Measurements from ENCODE around the gene HEXIM2. TPM values are rescaled to one million over a fixed set of nuclear protein-coding genes. Genes with fewer than 3 reads are reported as not detected.

The HEXIM2 gene
- total RNA-seq, 6 experiments from 2014 or later, result 4.8 to 9.5 (median 6.2) TPM

- Mint-ChIP-seq H3K9me3 (no peaks in the 10 kb centered on the region), H3K36me3 (ENCODE audit: low read depth) (no peaks in the 10 kb centered on the region; the same call in 1 of the 2 replicates), H3K4me1 (ENCODE audit: low read depth) (peaks cover 17% of the 10 kb centered on the region), H3K4me3 (no peak overlapping the region), H3K27me3 (ENCODE audit: insufficient read depth) (peaks cover 4% of the 10 kb centered on the region), H3K27ac (no peak overlapping the region)
- TF ChIP-seq CTCF (IDR thresholded peaks at IDR 0.05), result no peak
- no peak for DNase-seq
Measured at GRCh38 chr17:45115015-45115625, 46.6 kb upstream of the HEXIM2 start.

DNA sequence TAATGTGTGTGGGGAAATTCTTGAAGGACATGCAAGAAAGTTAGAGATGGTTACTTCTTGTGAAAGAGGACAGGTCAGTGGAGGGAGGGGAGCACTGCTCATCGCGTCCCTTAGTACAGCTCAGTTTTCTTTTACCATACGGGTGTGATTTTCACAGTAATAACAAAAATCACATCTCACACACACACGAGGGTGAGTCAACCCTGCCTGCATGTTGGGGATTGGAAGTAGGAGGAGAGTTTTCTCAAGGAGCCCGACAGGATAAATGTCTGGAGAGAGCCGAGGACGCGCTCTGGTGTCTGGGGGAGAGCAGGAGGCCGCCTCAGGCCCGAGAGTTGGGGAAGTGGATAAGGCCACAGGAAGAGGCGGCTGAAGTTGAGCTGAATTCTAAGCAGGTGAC is 45.8 kb upstream of the HEXIM2 start:
- Mint-ChIP-seq H3K27me3 (ENCODE audit: insufficient read depth) (peaks cover 4% of the 10 kb centered on the region), H3K36me3 (ENCODE audit: low read depth) (no peaks in the 10 kb centered on the region; the same call in 1 of the 2 replicates), H3K4me3 (peak overlapping the region; percentile 10; the same call in 1 of the 2 replicates), H3K9me3 (no peaks in the 10 kb centered on the region), H3K4me1 (ENCODE audit: low read depth) (peaks cover 20% of the 10 kb centered on the region), H3K27ac (peak overlapping the region; percentile 61)
- peak; percentile 62 for DNase-seq
- TF ChIP-seq CTCF (IDR thresholded peaks at IDR 0.05), result no peak

DNA sequence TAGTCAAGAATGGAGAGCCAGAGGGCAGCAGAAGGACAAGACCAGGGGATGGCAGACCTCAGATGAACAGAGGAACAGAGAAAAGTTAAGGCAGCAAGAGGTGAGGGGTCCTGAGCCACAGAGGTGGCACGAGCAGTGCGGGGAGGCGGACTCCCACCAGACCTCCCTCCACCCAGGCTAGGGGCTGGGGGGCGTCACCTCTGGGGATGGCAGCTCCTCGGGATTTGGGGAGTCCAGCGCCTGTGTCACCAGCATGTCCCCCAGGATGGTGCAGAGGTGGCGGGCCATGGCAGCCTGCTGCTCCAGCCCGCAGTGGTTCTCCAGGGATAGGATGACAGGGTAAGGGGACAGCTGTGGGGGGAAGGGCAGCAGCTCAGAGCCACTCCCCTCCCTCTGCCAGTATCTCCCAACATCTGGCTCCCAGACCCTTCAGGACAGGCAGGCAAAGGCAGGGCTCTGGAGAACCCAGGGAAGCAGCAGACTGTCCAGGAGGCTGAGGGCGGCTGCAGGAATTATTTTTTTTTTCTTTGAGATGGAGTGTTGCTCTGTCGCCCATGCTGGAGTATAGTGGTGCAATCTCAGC is 45.1 kb upstream of the HEXIM2 start:
- no peak for DNase-seq
- H3K36me3 Mint-ChIP-seq (ENCODE audit: low read depth), result no peaks in the 10 kb centered on the region; the same call in 1 of the 2 replicates

GRCh38 chr17:45117334-45117733 is 44.3 kb upstream of the HEXIM2 start:
- no peak overlapping the region for H3K4me3 Mint-ChIP-seq

More for the DNA sequence above, 45.1 kb upstream of the HEXIM2 start:
- Mint-ChIP-seq H3K4me1 (ENCODE audit: low read depth) (peaks cover 20% of the 10 kb centered on the region), H3K9me3 (no peaks in the 10 kb centered on the region), H3K27me3 (ENCODE audit: insufficient read depth) (peaks cover 2% of the 10 kb centered on the region), H3K27ac (peak overlapping the region; percentile 61), H3K4me3 (peak overlapping the region; percentile 10; the same call in 1 of the 2 replicates)
- no peak for TF ChIP-seq CTCF (IDR thresholded peaks at IDR 0.05)

More at GRCh38 chr17:45117334-45117733, 44.3 kb upstream of the HEXIM2 start:
- no peaks in the 10 kb centered on the region; the same call in 1 of the 2 replicates for H3K36me3 Mint-ChIP-seq (ENCODE audit: low read depth)
- peaks cover 2% of the 10 kb centered on the region for H3K27me3 Mint-ChIP-seq (ENCODE audit: insufficient read depth)
- no peak overlapping the region for H3K27ac Mint-ChIP-seq
- no peak for DNase-seq
- TF ChIP-seq CTCF (IDR thresholded peaks at IDR 0.05), result no peak
- H3K4me1 Mint-ChIP-seq (ENCODE audit: low read depth), result peaks cover 21% of the 10 kb centered on the region
- H3K9me3 Mint-ChIP-seq, result no peaks in the 10 kb centered on the region

All from HFFc6 (cell line).